Neuron (in vitro differentiated cells): ENCODE results near the gene SURF1.
A peak's percentile ranks its signal among the peaks of the same experiment; 100 is the strongest.

Source experiments
- H2AFZ ChIP-seq: one replicate; pipeline ENCODE4 v1.6.1; 2013; ENCODE audit warnings: low read depth, mild to moderate bottlenecking, inconsistent platforms, low read length, moderate library complexity
- H3K27me3 ChIP-seq: one replicate; pipeline ENCODE4 v1.6.1; 2013; ENCODE audit warnings: low read length; ENCODE audit not compliant: insufficient read depth
- H3K36me3 ChIP-seq: one replicate; pipeline ENCODE4 v1.6.1; 2013; ENCODE audit warnings: low read length; ENCODE audit not compliant: insufficient read depth
- H3K4me1 ChIP-seq: one replicate; pipeline ENCODE4 v1.6.1; 2013; ENCODE audit warnings: low read length; ENCODE audit not compliant: insufficient read depth
- H3K4me3 ChIP-seq: 2 replicates; pipeline ENCODE4 v1.5.1; 2013; ENCODE audit warnings: mild to moderate bottlenecking, low read length, moderate library complexity
- H3K9me3 ChIP-seq: one replicate; pipeline ENCODE4 v1.6.1; 2013; ENCODE audit warnings: low read length

The SURF1 gene, protein sequence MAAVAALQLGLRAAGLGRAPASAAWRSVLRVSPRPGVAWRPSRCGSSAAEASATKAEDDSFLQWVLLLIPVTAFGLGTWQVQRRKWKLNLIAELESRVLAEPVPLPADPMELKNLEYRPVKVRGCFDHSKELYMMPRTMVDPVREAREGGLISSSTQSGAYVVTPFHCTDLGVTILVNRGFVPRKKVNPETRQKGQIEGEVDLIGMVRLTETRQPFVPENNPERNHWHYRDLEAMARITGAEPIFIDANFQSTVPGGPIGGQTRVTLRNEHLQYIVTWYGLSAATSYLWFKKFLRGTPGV

DNA sequence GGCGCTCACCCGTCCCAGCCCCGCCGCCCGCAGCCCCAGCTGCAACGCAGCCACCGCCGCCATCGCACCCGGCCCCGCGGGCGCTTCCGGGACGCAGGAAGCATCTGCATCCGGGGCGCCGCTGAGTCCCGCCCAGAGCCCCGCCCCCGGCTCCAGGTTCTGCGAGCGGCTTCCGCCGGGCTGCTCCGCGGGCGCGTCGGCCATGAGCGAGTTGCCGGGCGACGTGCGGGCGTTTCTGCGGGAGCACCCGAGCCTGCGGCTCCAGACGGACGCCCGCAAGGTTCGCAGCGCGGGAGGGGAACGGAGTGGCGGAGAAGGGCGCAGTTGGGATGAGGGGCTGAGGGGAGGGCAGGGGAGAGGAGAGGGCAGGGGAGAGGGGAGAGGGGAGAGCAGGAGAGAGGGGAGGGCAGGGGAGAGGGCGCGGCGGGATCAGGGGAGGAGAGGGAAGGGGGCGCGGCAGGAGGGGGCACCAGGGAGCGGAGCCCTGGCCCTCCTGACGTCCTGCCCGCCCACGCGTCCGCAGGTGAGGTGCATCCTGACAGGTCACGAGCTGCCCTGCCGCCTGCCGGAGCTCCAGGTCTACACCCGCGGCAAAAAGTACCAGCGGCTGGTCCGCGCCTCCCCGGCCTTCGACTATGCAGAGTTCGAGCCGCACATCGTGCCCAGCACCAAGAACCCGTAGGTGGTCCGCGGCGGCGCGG lies at the start of gene SURF1, which contains the start of gene SURF2:
Gene SURF1, minus strand, starts transcription at position 97 of the 701 bp plus-strand sequence. Its CDS starts 34 bp downstream, at position 63.
Gene SURF2, plus strand, starts transcription at position 160 of the 701 bp plus-strand sequence. Its CDS starts 43 bp downstream, at position 203.
- H3K36me3 ChIP-seq: peaks cover 55% of the 10 kb centered on the region
- no peaks in the 10 kb centered on the region for H3K9me3 ChIP-seq
- H3K27me3 ChIP-seq: no peaks in the 10 kb centered on the region
- H2AFZ ChIP-seq: no peak within 1 kb of the TSS
- H3K4me1 ChIP-seq: peaks cover 14% of the 10 kb centered on the region
- H3K4me3 ChIP-seq: peak within 1 kb of the TSS; percentile 70

DNA sequence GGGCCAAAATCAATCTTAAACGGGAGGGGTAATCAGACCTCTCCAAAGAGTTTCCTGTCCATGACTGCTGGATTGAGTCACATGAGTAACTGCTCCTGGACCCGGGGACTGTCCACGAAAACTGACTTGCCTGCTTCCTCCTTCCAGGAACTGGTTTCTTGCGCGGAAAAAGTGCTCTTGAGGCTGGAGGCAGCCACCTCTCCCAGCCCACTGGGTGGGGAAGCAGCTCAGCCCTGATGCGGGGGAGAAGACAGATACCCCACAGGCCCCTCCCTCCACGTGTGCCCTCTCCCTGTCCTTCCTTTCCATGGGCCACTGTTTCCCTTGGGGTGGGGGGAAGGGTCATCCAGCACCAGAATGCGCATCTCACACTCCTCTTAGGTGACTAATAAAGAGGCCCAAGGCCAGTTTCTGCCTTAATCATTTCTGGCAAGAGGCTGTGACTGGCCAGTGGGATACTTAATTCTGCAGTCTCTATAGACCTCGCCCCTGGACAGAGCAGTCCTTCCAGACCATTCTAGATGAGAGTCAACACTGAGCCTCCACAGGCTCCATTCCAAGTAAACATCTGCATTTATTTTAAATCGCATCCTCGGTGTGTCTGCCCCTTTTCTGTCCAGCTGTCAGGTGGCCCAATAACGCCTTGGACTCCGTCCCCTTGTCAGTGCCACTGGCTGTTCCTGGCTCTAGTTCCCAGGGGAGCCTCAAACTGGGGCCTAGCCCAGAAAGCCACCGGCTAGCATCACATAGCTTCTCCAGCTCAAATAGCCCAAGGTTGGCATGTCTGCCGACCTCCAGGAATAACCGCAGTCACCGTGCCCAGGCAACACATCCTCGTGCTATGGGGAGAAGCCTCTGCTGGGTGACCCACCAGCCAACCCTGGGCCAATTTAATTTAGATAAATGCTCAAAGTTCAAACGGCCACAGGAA lies 49.5 kb upstream of the SURF1 start:
- Histone ChIP-seq H3K27me3 (no peaks in the 10 kb centered on the region), H3K9me3 (no peaks in the 10 kb centered on the region), H2AFZ (no peak overlapping the region), H3K36me3 (peaks cover 57% of the 10 kb centered on the region), H3K4me3 (no peak overlapping the region), H3K4me1 (no peaks in the 10 kb centered on the region)

DNA sequence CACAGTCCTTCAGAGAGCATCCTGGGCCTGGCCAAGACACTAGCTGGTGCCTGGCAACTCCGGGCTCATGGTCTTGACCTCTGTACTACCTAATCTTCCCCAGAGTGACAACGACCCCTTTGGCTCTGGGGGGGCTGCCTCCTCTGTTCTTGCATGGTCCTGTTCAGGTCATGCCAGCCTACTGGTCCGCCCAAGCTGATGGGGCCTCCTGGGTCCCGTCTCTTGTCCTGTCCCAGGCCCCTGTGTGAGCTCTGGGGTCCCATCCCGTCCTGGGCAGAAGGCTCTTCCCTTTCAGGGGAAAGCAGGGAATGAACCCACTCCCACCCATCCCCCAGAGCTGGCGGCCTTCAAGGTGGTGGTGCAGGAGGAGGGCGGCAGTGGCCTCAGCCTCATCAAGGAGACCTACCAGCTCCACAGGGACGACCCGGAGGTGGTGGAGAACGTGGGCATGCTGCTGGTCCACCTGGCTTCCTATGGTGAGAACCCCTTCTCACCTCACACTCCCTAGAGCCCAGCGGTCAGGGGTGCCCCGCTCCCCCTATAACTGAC lies 48.2 kb upstream of the SURF1 start:
- Histone ChIP-seq H3K4me3 (no peak overlapping the region), H3K4me1 (no peaks in the 10 kb centered on the region), H3K36me3 (peaks cover 47% of the 10 kb centered on the region), H3K27me3 (no peaks in the 10 kb centered on the region), H3K9me3 (no peaks in the 10 kb centered on the region), H2AFZ (no peak overlapping the region)

DNA sequence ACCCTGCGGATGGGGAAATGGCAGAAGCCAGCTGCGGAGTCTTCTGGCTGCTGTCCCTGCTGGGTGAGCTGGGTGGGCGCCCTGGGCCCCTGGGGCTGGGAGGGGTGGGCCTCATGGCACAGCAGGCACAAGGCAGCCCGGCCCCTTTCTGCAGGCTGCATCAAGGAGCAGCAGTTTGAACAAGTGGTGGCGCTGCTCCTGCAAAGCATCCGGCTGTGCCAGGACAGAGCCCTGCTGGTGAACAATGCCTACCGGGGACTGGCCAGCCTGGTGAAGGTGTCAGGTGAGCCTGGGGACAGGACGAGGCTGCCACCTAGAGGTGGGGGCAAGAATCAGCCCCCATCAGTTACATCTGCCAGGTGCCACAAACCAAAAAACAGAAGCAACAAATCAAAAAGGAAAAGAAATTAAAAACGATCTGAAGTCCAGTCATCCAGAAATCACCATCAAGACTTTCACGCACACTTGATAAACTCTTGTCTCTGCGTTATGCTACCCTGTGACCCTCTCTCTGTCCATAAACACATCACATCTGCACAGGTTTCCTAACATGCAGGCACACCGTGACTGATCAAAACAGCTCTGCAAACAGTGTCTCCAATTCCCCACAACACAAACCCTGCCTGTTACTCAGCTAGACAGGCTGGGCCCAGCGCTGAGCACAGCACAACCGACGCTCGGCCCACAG lies 47.6 kb upstream of the SURF1 start:
- Histone ChIP-seq H2AFZ (no peak overlapping the region), H3K4me1 (no peaks in the 10 kb centered on the region), H3K4me3 (no peak overlapping the region), H3K27me3 (no peaks in the 10 kb centered on the region), H3K9me3 (no peaks in the 10 kb centered on the region), H3K36me3 (peaks cover 43% of the 10 kb centered on the region)

DNA sequence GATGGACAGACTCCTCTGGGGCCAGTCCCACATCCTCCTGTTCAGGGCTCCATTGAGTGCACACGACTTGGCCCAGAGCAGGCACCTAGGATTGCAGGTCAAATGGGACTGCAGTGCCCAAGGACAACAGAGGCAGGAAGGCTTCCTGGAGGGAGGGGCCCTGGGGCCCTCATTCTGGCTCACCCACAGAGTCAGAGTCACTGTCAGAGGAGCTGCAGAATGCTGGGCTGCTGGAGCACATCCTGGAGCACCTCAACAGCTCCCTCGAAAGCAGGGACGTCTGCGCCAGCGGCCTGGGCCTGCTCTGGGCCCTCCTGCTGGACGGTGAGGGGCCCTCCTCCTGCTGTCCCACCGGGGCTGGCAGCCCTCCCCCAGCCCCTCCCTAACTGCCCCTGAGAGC lies 46.4 kb upstream of the SURF1 start:
- Histone ChIP-seq H3K4me1 (no peaks in the 10 kb centered on the region), H3K27me3 (no peaks in the 10 kb centered on the region), H3K36me3 (peaks cover 33% of the 10 kb centered on the region), H2AFZ (no peak overlapping the region), H3K4me3 (no peak overlapping the region), H3K9me3 (no peaks in the 10 kb centered on the region)

DNA sequence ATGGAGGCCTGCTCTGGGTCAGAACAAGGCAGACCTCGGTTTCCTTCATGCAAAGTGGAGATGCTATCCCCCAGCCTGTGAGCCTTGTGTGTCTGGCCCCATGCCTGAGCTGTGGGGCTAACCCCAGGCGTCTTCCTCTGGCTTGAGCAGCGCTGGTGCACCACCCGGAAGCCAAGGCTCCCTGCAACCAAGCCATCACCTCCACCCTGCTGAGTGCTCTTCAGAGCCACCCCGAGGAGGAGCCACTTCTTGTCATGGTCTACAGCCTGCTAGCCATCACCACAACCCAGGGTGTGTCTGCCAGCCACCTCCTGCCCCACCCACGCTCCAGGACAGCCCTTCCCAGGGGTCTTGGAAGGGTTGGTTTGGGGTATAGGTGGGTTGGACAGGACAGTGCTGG lies 45.3 kb upstream of the SURF1 start:
- Histone ChIP-seq H2AFZ (no peak overlapping the region), H3K27me3 (no peaks in the 10 kb centered on the region), H3K4me3 (no peak overlapping the region), H3K9me3 (no peaks in the 10 kb centered on the region), H3K4me1 (no peaks in the 10 kb centered on the region), H3K36me3 (peaks cover 24% of the 10 kb centered on the region)

DNA sequence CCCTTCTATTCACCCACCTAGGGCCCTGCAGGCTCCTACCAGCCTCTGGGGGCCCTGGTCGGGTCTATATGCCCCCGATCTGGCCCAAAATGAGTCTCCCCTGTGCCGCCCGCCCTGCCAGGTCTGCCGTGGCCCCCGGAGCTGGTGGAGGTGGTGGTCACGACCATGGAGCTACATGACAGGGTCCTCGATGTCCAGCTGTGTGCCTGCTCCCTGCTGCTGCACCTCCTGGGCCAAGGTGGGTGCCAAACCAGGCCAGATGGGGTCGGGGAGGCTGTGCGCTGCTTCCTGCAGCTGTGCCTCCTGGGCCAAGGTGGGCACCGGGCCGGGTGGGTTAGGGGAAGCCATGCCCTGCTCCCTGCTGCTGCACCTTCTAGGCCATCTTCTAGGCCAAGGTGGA lies 44.0 kb upstream of the SURF1 start:
- Histone ChIP-seq H3K4me3 (no peak overlapping the region), H3K27me3 (no peaks in the 10 kb centered on the region), H2AFZ (no peak overlapping the region), H3K9me3 (no peaks in the 10 kb centered on the region), H3K36me3 (peaks cover 12% of the 10 kb centered on the region), H3K4me1 (no peaks in the 10 kb centered on the region)

DNA sequence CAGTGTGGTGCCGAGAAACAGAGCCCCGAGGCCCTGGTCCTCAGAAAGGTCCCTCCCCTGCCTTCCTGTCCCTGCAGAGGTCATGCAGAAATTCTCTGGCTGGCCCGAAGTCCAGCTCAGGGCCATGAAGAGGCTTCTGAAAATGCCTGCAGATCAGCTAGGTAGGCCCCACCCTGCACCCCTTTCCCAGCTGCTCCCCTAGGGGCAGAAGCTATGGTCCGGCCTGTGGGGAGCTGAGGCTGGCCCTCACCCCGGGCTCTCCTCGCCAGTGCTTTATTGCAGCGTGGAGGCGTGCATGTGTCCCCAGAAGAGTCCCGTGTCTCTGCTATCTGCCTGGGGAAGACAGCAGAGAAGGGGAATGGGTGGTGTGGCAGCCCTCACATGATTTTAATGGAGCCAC lies 41.6 kb upstream of the SURF1 start:
- Histone ChIP-seq H2AFZ (no peak overlapping the region), H3K27me3 (no peaks in the 10 kb centered on the region), H3K4me1 (no peaks in the 10 kb centered on the region), H3K9me3 (no peaks in the 10 kb centered on the region), H3K36me3 (peaks cover 6% of the 10 kb centered on the region), H3K4me3 (no peak overlapping the region)

DNA sequence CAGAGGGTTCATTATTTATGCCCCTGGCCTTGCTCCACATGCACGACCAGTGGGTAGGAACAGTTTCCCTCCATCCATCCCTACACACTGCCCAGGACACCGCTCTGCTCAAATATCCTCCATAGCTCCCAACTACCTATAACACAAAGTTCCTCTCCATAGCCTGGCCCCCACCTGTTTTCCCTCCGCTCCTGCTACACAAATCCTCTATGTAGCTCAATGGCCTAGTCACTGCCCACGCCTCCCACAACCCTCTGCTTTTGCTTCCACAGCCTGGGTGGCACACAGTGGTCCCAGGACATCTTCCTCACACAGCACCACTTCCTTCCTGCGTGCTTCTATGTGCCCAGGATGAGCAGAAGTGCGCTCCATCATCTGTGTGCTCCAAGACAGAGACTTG lies 41.1 kb upstream of the SURF1 start:
- H3K4me3 ChIP-seq: no peak overlapping the region
- H3K9me3 ChIP-seq: no peaks in the 10 kb centered on the region
- H2AFZ ChIP-seq: no peak overlapping the region
- H3K27me3 ChIP-seq: no peaks in the 10 kb centered on the region
- peaks cover 6% of the 10 kb centered on the region for H3K36me3 ChIP-seq
- no peaks in the 10 kb centered on the region for H3K4me1 ChIP-seq

DNA sequence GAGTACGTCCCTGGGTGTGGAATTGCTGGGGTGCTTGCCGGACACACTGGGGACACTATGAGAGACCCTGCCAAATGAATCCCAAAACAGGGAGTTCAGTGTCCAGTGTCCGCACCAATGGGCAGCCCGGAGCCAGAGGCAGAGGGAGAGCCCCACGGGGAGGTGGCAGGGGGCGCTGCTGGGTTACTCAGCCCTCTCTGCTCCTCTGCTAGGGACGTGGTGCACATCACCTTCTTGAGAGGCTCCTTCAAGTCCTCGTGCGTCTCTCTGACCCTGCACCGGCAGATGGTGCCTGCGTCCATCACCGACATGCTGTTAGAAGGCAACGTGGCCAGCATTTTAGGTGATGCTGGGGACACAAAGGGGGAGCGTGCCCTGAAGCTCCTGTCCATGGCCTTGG lies 40.7 kb upstream of the SURF1 start:
- Histone ChIP-seq H2AFZ (no peak overlapping the region), H3K4me1 (no peaks in the 10 kb centered on the region), H3K4me3 (no peak overlapping the region), H3K27me3 (no peaks in the 10 kb centered on the region), H3K9me3 (no peaks in the 10 kb centered on the region), H3K36me3 (peaks cover 3% of the 10 kb centered on the region)

DNA sequence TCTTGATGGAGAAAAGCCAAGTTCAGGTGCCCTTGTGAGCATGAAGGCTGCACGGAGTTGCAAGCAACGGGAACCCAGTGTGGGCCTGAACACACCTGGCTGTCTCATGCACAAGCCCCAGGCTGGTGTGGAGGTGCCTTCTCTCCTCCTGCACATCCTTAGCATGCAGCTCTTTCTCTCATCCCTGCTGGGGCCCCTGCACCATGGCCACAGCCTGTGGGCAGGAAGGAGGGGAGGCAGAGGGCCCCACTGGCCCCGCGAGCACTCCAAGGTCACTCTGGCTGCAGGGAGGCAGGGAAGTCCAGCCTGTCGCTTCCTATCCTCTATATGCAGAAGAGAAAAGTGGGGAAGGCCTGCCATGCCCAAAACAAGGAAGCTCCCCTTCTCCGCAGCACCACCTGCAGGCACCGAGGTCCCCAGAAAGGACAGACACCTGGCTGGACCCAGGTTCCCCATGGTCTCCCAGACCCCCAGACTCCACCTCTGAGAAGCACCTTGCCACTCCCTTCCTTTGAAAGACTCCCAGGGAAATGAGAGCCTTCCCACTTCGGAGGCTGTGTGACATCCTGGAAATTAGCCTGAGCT lies 38.5 kb upstream of the SURF1 start:
- no peaks in the 10 kb centered on the region for H3K36me3 ChIP-seq
- H3K4me1 ChIP-seq: no peaks in the 10 kb centered on the region
- no peaks in the 10 kb centered on the region for H3K27me3 ChIP-seq
- no peak overlapping the region for H2AFZ ChIP-seq
- H3K4me3 ChIP-seq: no peak overlapping the region
- no peaks in the 10 kb centered on the region for H3K9me3 ChIP-seq

DNA sequence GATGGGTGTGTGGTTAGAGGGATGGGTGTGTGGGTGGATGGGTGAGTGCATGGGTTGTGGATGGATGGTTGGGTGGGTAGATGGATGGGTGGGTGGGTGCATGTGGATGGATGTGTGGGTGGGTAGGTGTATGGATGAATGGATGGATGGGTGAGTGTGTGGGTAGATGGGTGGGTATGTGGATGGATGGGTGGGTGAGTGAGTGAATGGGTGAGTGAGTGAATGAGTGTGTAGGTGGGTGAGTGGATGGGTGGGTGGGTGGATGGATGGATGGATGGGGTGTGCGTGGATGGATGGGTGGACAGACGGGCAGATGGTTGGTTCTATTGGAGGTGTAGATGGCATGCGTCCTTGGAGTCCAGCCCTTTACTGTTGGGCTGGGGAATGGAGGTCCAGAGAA lies 37.1 kb upstream of the SURF1 start:
- Histone ChIP-seq H2AFZ (no peak overlapping the region), H3K4me3 (no peak overlapping the region), H3K27me3 (no peaks in the 10 kb centered on the region), H3K36me3 (no peaks in the 10 kb centered on the region), H3K9me3 (no peaks in the 10 kb centered on the region), H3K4me1 (no peaks in the 10 kb centered on the region)
